ENCODE results near the gene FRMPD2.
A peak's percentile ranks its signal among the peaks of the same experiment; 100 is the strongest.

- TF ChIP-seq CTCF (IDR thresholded peaks at IDR 0.05 in 4 of 5, conservative IDR thresholded peaks at IDR 0.05 in 1 of 5) (peak in 1 of 5 experiments; percentile 31), POLR2A (IDR thresholded peaks at IDR 0.05) (no peak)
Measured at GRCh38 chr10:48309711-48310226, 35.3 kb upstream of the FRMPD2 start.
